ENCODE data around the gene FOXR2.

The FOXR2 gene

GRCh38 chrX:55668084-55668483, 44.9 kb downstream of the FOXR2 start:
- no peak for TF ChIP-seq CTCF (IDR thresholded peaks at IDR 0.05; ENCODE audit: low read depth, low read length)
- no peak for DNase-seq (ENCODE audit: extremely low read depth, low read depth)

All from AG09319 (cell line).